CD4-positive, alpha-beta memory T cell (primary cell): ENCODE results near the gene MYL3. TPM values are rescaled to one million over a fixed set of nuclear protein-coding genes. Genes with fewer than 3 reads are reported as not detected.

Experiments used
- CTCF ChIA-PET: fragments of 350-600 bp; sonication (Branson Sonifier 250); formaldehyde crosslinking; loops from one replicate; lab custom pipeline; 2021; ENCODE audit warnings: inconsistent platforms; ENCODE audit not compliant: partially characterized antibody; lab: Charles Lee
- POLR2A ChIA-PET: fragments of 350-600 bp; sonication (Branson Sonifier 250); formaldehyde crosslinking; loops from one replicate; lab custom pipeline; 2021; ENCODE audit not compliant: partially characterized antibody; lab: Charles Lee
- DNase-seq, 5 donors: peaks; one replicate each; pipeline versions ENCODE4 v3.0.0 to v3.0.0-alpha.2; 2020 to 2022; ENCODE audit warnings: mixed read lengths in 1 of 5
- H3K27ac ChIP-seq: one replicate; pipeline ENCODE4 v1.7.0; 2013; ENCODE audit warnings: low read depth, low read length
- H3K27me3 ChIP-seq: 2 replicates; pipeline ENCODE4 v1.7.0; 2013; ENCODE audit warnings: mild to moderate bottlenecking, low read length, moderate library complexity; ENCODE audit not compliant: insufficient read depth
- H3K36me3 ChIP-seq: 2 replicates; pipeline ENCODE4 v1.7.0; 2013; ENCODE audit warnings: mild to moderate bottlenecking, low read length, moderate library complexity; ENCODE audit not compliant: insufficient read depth
- H3K4me1 ChIP-seq: 2 replicates; pipeline ENCODE4 v1.7.0; 2013; ENCODE audit warnings: mild to moderate bottlenecking, low read length, moderate library complexity; ENCODE audit not compliant: insufficient read depth
- H3K4me3 ChIP-seq, 2 donors: one replicate each; pipeline ENCODE4 v1.7.0; 2013; ENCODE audit warnings: low read length in 2 of 2, mild to moderate bottlenecking in 1 of 2
- H3K9me3 ChIP-seq, 2 donors: one replicate each; pipeline ENCODE4 v1.7.0; 2013; ENCODE audit warnings: low read length in 2 of 2, control low read depth in 1 of 2; ENCODE audit not compliant: control insufficient read depth in 1 of 2
- H3K27ac Mint-ChIP-seq, 7 donors: one replicate each; pipeline ENCODE4 v1.8.0; 2020 to 2021; ENCODE audit warnings: mixed read lengths in 7 of 7, mild to moderate bottlenecking in 6 of 7, inconsistent platforms in 3 of 7, moderate library complexity in 3 of 7
- H3K27me3 Mint-ChIP-seq, 2 donors: one replicate each; pipeline ENCODE4 v1.8.0; 2020 to 2021; ENCODE audit warnings: mixed read lengths in 2 of 2
- H3K36me3 Mint-ChIP-seq, 2 donors: one replicate each; pipeline ENCODE4 v1.8.0; 2020 to 2021; ENCODE audit warnings: mixed read lengths in 2 of 2, inconsistent platforms in 1 of 2, mild to moderate bottlenecking in 1 of 2
- H3K4me1 Mint-ChIP-seq, 4 donors: one replicate each; pipeline ENCODE4 v1.8.0; 2020 to 2021; ENCODE audit warnings: mixed read lengths in 4 of 4, mild to moderate bottlenecking in 1 of 4
- H3K4me3 Mint-ChIP-seq, 8 donors: one replicate each; pipeline ENCODE4 v1.8.0; 2020 to 2021; ENCODE audit warnings: mixed read lengths in 8 of 8, mild to moderate bottlenecking in 7 of 8, moderate library complexity in 6 of 8, inconsistent platforms in 3 of 8
- H3K9me3 Mint-ChIP-seq, 8 donors: one replicate each; pipeline ENCODE4 v1.8.0; 2020 to 2021; ENCODE audit warnings: mixed read lengths in 8 of 8, mild to moderate bottlenecking in 5 of 8, inconsistent platforms in 3 of 8, moderate library complexity in 1 of 8
- intact Hi-C: fragments of 100-400 bp; cut with micrococcal nuclease; formaldehyde crosslinking; loops from one replicate; pipeline ENCODE4 v1.15.1; 2023
- polyA plus RNA-seq, 2 donors: library from polyadenylated mRNA; unstranded; fragments of 300-500 nt; fragmentation: Illumina TruSeq; gene quantifications; one replicate each; pipeline ENCODE4 v1.2.3, GENCODE V29; 2021
- total RNA-seq, 2 experiments: library from RNA; stranded (reverse); gene quantifications; one replicate each; pipeline ENCODE4 v1.2.3, GENCODE V29; 2021

MYL3 gene
- total and polyA plus RNA-seq, 4 experiments from 2014 or later: not detected

- ChIA-PET CTCF (interaction anchor here (0.9 kb wide), 1 partner anchor 10 kb away, joined by 3 read pairs; no protein-coding TSS in a partner anchor), POLR2A (no interaction called here)
- Mint-ChIP-seq H3K4me1 (peaks cover 0 to 18% (median 5%) of the 10 kb centered on the region in 4 donors), H3K4me3 (peak overlapping the region in 4 of 8 donors; percentile 25 to 67 (median 38)), H3K27me3 (peaks cover 34 to 37% of the 10 kb centered on the region in 2 donors), H3K9me3 (peaks cover 0 to 1% (median 0%) of the 10 kb centered on the region in 8 donors), H3K27ac (no peak overlapping the region), H3K36me3 (peaks cover 0 to 3% of the 10 kb centered on the region in 2 donors)
- H3K27me3 ChIP-seq: peaks cover 28% of the 10 kb centered on the region
- H3K4me1 ChIP-seq: peaks cover 7% of the 10 kb centered on the region
- intact Hi-C loops: no loop called here
- no peaks in the 10 kb centered on the region for H3K9me3 ChIP-seq
- H3K36me3 ChIP-seq: no peaks in the 10 kb centered on the region
- H3K4me3 ChIP-seq: no peak overlapping the region
- H3K27ac ChIP-seq: no peak overlapping the region
- DNase-seq: no peak
These were observed 21.2 kb upstream of the MYL3 start for GRCh38 chr3:46884427-46884826.

- Histone ChIP-seq H3K27ac (no peak overlapping the region), H3K4me1 (peaks cover 7% of the 10 kb centered on the region), H3K4me3 (no peak overlapping the region), H3K27me3 (peaks cover 28% of the 10 kb centered on the region), H3K9me3 (no peaks in the 10 kb centered on the region), H3K36me3 (no peaks in the 10 kb centered on the region)
- intact Hi-C loops: no loop called here
- Mint-ChIP-seq H3K36me3 (peaks cover 0 to 3% of the 10 kb centered on the region in 2 donors), H3K4me1 (peaks cover 0 to 18% (median 5%) of the 10 kb centered on the region in 4 donors), H3K4me3 (peak overlapping the region; percentile 21 to 64 (median 52)), H3K9me3 (peaks cover 0 to 1% (median 0%) of the 10 kb centered on the region in 8 donors), H3K27me3 (peaks cover 32 to 37% of the 10 kb centered on the region in 2 donors), H3K27ac (no peak overlapping the region)
- ChIA-PET POLR2A (no interaction called here), CTCF (interaction anchor here (0.9 kb wide), 1 partner anchor 11 kb away, joined by 3 read pairs; no protein-coding TSS in a partner anchor)
- DNase-seq: no peak
These were observed 20.6 kb upstream of the MYL3 start for GRCh38 chr3:46883830-46884185.

DNA sequence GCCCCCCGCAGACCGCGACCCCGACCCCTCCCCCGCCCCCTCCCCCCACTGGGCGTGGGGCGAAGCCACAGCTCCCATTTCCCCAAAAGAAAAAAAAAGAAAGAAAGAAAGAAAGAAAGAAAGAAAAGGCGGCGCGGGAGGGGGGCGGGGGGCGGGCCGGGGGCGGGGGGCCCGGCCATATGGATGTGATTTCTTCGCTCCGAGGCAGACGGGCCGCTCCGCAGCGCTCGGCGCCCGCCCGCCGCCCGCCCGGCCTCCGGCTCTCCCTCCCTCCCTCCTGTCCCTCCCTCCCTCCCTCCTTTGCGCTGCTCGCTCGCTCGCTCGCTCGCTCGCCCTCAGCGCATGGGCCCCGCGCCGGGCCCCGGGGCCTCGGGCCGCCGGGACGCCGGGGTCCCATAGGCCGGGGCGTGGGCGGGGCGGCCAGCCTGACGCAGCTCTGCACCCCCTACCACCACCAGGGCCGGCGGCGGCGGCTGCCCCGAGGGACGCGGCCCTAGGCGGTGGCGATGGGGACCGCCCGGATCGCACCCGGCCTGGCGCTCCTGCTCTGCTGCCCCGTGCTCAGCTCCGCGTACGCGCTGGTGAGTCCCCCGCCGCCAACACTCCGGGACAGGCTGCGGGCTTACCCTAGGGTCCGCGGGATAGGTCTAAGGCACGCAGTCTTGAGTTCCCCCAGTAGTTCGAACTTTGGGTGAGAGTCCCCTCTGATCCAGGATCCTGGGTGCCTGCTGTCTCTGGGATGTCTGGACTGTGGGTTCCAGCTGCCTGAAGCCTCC lies 20.0 kb upstream of the MYL3 start:
- intact Hi-C loops: no loop called here
- Histone ChIP-seq H3K27me3 (peaks cover 28% of the 10 kb centered on the region), H3K9me3 (no peaks in the 10 kb centered on the region), H3K36me3 (no peaks in the 10 kb centered on the region), H3K4me1 (peaks cover 7% of the 10 kb centered on the region), H3K27ac (no peak overlapping the region), H3K4me3 (no peak overlapping the region)
- Mint-ChIP-seq H3K4me1 (peaks cover 0 to 18% (median 5%) of the 10 kb centered on the region in 4 donors), H3K36me3 (peaks cover 0 to 3% of the 10 kb centered on the region in 2 donors), H3K9me3 (peaks cover 0 to 1% (median 0%) of the 10 kb centered on the region in 8 donors), H3K4me3 (peak overlapping the region; percentile 21 to 85 (median 66)), H3K27ac (no peak overlapping the region), H3K27me3 (peaks cover 32 to 36% of the 10 kb centered on the region in 2 donors)
- no peak for DNase-seq
- CTCF ChIA-PET: interaction anchor here (0.7 to 1.0 kb wide), 3 partner anchors 11 to 16 kb away, joined by 3 to 4 read pairs (median 3); no protein-coding TSS in a partner anchor
- POLR2A ChIA-PET: no interaction called here

- peak overlapping the region; percentile 63 to 85 (median 76) for H3K4me3 Mint-ChIP-seq
- intact Hi-C loops: no loop called here
- peak overlapping the region in 1 of 7 donors; percentile 35 for H3K27ac Mint-ChIP-seq
- Histone ChIP-seq H3K4me3 (peak overlapping the region in 1 of 2 donors; percentile 41), H3K27ac (no peak overlapping the region), H3K36me3 (no peaks in the 10 kb centered on the region), H3K9me3 (no peaks in the 10 kb centered on the region), H3K4me1 (peaks cover 7% of the 10 kb centered on the region), H3K27me3 (peaks cover 28% of the 10 kb centered on the region)
- DNase-seq: peak in 1 of 5 donors; percentile 13
- H3K9me3 Mint-ChIP-seq: peaks cover 0 to 1% (median 0%) of the 10 kb centered on the region in 8 donors
- peaks cover 32 to 33% of the 10 kb centered on the region in 2 donors for H3K27me3 Mint-ChIP-seq
- CTCF ChIA-PET: interaction anchor here (0.7 to 1.0 kb wide), 2 partner anchors 13 to 16 kb away, joined by 3 to 4 read pairs; no protein-coding TSS in a partner anchor
- H3K4me1 Mint-ChIP-seq: peaks cover 0 to 18% (median 5%) of the 10 kb centered on the region in 4 donors
- POLR2A ChIA-PET: interaction anchor here (0.7 kb wide), 1 partner anchor 10 kb away, joined by 3 read pairs; no protein-coding TSS in a partner anchor
- peaks cover 0 to 3% of the 10 kb centered on the region in 2 donors for H3K36me3 Mint-ChIP-seq
These were observed 19.3 kb upstream of the MYL3 start for GRCh38 chr3:46882377-46883053.

- H3K4me3 Mint-ChIP-seq: peak overlapping the region in 7 of 8 donors; percentile 31 to 80 (median 67)
- peaks cover 7% of the 10 kb centered on the region for H3K4me1 ChIP-seq
- H3K9me3 ChIP-seq: no peaks in the 10 kb centered on the region
- no peaks in the 10 kb centered on the region for H3K36me3 ChIP-seq
- H3K27me3 Mint-ChIP-seq: peaks cover 31 to 33% of the 10 kb centered on the region in 2 donors
- DNase-seq: peak in 3 of 5 donors; percentile 13 to 23 (median 21)
- CTCF ChIA-PET: interaction anchor here (1.0 kb wide), 1 partner anchor 13 kb away, joined by 4 read pairs; no protein-coding TSS in a partner anchor
- peaks cover 28% of the 10 kb centered on the region for H3K27me3 ChIP-seq
- peaks cover 0 to 18% (median 5%) of the 10 kb centered on the region in 4 donors for H3K4me1 Mint-ChIP-seq
- H3K27ac ChIP-seq: no peak overlapping the region
- POLR2A ChIA-PET: interaction anchor here (0.7 kb wide), 1 partner anchor 11 kb away, joined by 3 read pairs; no protein-coding TSS in a partner anchor
- intact Hi-C loops: no loop called here
- H3K27ac Mint-ChIP-seq: no peak overlapping the region
- H3K36me3 Mint-ChIP-seq: peaks cover 0 to 3% of the 10 kb centered on the region in 2 donors
- H3K9me3 Mint-ChIP-seq: peaks cover 0 to 1% (median 0%) of the 10 kb centered on the region in 8 donors
- no peak overlapping the region for H3K4me3 ChIP-seq
These were observed 18.5 kb upstream of the MYL3 start for GRCh38 chr3:46881596-46882376.

GRCh38 chr3:46880884-46881595 lies 17.8 kb upstream of the MYL3 start:
- Histone ChIP-seq H3K9me3 (no peaks in the 10 kb centered on the region), H3K4me3 (no peak overlapping the region), H3K27me3 (peaks cover 28% of the 10 kb centered on the region), H3K36me3 (no peaks in the 10 kb centered on the region), H3K27ac (no peak overlapping the region), H3K4me1 (peaks cover 7% of the 10 kb centered on the region)
- Mint-ChIP-seq H3K4me3 (peak overlapping the region in 6 of 8 donors; percentile 27 to 79 (median 60)), H3K27ac (no peak overlapping the region), H3K9me3 (peaks cover 0 to 1% (median 0%) of the 10 kb centered on the region in 8 donors), H3K36me3 (peaks cover 0 to 3% of the 10 kb centered on the region in 2 donors), H3K4me1 (peaks cover 0 to 18% (median 5%) of the 10 kb centered on the region in 4 donors), H3K27me3 (peaks cover 31 to 33% of the 10 kb centered on the region in 2 donors)
- ChIA-PET CTCF (interaction anchor here (1.5 kb wide), 1 partner anchor 14 kb away, joined by 4 read pairs; no protein-coding TSS in a partner anchor), POLR2A (no interaction called here)
- DNase-seq: no peak
- intact Hi-C loops: no loop called here
